ENCODE data around the gene ZNF280D.
"Not testable (repeated sequence)": the region's sequence is repeated elsewhere in the genome, so short reads cannot be mapped to it uniquely, and the experiment has no call there.

Gene ZNF280D, protein sequence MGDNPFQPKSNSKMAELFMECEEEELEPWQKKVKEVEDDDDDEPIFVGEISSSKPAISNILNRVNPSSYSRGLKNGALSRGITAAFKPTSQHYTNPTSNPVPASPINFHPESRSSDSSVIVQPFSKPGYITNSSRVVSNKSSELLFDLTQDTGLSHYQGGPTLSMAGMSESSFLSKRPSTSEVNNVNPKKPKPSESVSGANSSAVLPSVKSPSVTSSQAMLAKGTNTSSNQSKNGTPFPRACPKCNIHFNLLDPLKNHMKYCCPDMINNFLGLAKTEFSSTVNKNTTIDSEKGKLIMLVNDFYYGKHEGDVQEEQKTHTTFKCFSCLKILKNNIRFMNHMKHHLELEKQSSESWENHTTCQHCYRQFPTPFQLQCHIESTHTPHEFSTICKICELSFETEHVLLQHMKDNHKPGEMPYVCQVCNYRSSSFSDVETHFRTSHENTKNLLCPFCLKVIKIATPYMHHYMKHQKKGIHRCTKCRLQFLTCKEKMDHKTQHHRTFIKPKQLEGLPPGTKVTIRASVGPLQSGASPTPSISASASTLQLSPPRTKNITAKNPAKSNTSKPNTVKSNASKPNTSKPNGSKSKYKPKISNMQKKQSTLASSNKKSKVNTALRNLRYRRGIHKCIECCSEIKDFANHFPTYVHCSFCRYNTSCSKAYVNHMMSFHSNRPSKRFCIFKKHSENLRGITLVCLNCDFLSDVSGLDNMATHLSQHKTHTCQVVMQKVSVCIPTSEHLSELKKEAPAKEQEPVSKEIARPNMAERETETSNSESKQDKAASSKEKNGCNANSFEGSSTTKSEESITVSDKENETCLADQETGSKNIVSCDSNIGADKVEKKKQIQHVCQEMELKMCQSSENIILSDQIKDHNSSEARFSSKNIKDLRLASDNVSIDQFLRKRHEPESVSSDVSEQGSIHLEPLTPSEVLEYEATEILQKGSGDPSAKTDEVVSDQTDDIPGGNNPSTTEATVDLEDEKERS

DNA sequence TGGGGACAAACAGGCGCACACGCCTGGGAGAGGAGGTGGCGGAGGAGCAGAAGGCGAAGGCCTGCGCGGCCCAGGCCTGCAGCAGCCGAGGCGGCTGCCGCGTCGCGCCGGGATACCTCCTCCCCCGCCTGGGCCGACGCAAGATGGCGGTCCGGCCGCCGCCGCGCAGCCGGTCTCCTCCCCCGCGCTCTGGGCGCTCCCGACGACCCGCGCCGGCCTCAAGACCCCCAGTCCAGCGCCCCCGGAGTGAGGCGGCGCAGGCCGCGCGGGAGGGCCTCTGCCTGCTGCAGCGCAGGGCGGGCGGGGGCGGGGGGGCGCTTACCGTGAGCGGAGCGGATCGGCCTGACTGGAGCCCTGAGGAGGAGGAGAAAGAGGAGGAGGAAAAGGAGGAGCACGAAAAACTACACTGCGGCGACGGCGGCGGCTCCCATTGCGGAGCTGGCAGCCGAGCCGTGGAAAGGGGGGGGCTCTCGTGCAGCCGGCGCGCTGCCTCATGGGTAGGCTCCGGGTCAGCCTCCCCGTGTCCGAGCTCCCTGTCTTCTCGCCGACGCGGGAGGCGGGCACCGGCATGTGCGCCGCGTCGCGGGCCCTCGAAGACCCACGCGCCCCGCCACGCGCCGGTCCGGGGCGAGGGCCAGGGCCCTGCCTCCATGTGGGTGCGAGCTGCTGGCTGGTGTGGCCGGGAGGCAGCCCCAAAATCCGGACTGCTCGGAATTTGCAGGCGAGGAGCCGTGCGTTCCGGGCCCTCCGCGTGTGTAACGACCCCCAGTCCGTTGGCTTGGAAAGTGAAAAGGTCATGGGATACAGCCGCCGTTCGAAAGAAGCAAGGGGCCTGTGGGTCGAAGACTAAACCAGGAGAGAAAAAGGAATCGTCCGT, at the start of gene ZNF280D:
Gene ZNF280D (minus strand): TSS at position 374 of the 877 bp plus-strand sequence. CDS start 26,400 bp downstream, outside the sequence.
- DNase-seq, result peak; percentile 78 to 89 (median 87)

DNA sequence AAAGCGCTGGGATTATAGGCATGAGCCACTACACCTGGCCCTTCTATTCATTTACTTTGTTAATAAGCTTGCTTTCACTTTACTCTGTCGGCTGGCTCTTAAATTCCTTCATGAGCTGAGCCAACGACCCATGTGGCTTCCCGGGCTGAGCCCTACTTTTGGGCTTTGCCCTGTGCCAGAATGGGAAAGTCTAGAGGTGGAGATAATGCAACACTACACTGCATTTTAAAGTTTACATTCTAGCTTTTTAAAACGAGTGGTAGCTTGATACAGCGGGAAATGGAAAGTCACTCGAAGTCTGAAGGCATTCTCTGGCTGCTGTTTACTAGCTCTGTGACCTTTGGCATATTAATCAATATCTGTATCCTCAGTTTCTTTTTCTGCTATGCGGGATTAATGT, 49.0 kb upstream of the ZNF280D start:
- DNase-seq, result no peak

DNA sequence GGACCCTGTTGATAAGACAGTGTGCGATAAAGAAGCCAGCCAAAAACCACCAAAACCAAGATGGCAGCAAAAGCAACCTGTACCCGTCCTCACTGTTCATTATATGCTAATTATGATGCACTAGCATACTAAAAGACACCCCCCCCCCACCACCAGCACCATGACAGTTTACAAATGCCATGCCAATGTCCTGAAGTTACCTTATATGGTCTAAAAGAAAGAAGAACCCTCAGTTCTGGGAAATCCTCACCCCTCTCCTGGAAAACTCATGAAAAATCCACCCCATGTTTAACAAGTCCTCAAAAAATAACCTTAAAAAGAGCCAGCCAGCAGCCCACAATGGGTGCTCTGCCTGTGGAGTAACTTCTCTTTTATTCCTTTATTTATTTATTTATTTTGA, 48.4 kb upstream of the ZNF280D start:
- DNase-seq, result no peak

DNA sequence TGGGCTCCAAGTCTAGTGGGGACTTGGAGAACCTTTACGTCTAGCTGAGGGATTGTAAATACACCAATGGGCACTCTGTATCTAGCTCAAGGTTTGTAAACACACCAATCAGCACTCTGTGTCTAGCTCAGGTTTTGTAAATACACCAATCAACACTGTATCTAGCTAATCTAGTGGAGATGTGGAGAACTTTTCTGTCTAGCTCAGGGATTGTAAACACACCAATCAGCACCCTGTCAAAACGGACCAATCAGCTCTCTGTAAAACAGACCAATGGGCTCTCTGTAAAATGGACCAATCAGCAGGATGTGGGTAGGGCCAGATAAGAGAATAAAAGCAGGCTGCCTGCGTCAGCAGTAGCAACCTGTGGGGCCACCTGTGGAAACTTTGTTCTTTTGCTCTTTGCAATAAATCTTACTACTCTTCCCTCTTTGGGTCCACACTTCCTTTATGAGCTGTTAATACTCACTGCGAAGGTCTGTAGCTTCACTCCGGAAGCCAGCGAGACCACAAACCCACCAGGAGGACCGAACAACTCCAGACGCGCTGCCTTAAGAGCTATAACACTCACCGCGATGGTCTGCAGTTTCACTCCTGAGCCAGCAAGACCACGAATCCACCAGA, 46.9 kb upstream of the ZNF280D start:
- DNase-seq, result not testable (repeated sequence)

DNA sequence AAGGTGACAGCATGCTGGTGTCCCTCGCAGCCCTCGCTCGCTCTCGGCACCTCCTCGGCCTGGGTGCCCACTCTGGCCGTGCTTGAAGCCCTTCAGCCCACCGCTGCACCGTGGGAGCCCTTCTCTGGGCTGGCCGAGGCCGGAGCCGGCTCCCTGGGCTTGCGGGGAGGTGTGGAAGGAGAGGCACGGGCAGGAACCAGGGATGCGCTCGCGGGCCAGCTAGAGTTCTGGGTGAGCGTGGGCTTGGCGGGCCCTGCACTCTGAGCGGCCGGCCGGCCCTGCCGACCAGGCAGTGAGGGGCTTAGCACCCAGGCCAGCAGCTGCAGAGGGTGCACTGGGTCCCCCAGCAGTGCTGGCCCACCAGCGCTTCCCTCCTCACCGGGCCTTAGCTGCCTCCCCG, 46.1 kb upstream of the ZNF280D start:
- DNase-seq, result not testable (repeated sequence)

DNA sequence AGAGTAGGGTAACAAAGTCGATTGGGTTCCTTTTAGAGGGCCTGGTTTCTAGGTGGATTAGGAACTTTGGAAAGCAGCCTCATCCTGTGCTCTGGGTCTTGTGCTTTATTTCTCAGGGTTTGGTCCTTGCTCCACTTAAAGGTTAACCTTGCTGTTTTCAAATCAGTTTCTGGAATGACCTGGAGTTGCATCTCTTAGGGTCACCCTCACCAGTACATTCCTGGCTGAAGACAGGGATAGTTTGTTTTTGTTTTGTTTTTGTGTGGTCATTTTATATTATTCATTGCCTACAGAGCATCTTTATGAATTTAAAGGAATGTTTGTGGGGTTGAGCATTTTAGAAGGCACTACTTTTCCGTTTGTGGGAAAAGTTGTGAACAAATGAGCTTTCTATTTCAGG, 45.5 kb upstream of the ZNF280D start:
- no peak for DNase-seq

DNA sequence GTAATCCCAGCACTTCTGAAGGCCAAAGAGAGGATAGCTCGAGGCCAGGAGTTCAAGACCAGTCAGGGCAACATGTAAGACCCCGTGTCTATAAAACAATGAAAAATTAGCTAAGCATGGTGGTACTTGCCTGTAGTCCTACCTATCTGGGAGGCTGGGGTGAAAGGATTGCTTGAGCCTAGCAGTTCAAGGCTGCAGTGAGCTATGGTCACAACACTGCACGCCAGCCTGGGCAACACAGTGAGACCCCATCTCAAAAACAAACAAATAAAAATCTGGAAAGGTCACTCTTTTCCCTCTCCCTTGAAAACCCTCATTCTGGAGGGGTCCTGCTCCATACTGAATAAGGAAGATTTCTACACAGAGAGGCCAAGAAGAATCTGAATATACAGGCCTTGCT, 43.5 kb upstream of the ZNF280D start:
- DNase-seq, result no peak

DNA sequence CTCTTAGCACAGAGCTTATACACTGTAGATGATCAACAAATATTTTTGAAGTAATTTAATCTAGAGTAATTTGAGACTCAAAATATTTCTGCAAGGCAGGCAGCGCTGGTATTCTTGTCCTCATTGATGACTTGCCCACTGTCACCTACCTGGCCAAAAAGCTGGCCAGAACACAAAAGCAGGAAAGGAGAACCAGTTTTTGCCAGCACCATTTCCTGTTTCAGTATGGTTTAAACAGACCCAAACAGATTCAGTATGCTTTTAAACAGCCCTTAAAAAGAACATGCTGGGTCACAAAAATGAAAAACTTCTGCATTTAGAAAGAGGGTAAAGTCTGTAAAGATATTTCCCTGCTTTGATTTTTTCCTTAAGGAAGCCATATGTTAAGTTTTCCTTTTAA, 42.3 kb upstream of the ZNF280D start:
- no peak for DNase-seq

DNA sequence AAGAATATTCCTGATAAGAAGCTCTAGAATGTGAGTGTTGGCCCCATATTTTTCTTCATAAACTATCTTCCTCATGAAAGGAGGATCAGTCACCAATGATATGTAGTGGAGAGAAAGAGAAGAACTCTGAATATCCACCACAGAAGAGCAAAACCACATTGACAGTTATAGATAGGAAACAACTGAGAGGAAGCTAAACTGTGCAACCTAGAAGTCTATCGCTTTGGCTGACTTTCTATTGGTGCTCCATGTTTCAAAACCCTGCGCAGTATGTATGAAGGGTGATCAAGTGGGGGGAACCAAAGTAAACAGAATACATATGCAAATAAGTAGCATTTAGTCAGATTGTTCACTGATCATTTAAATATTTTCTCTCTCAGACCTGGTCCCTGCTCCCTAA, 41.0 kb upstream of the ZNF280D start:
- no peak for DNase-seq

DNA sequence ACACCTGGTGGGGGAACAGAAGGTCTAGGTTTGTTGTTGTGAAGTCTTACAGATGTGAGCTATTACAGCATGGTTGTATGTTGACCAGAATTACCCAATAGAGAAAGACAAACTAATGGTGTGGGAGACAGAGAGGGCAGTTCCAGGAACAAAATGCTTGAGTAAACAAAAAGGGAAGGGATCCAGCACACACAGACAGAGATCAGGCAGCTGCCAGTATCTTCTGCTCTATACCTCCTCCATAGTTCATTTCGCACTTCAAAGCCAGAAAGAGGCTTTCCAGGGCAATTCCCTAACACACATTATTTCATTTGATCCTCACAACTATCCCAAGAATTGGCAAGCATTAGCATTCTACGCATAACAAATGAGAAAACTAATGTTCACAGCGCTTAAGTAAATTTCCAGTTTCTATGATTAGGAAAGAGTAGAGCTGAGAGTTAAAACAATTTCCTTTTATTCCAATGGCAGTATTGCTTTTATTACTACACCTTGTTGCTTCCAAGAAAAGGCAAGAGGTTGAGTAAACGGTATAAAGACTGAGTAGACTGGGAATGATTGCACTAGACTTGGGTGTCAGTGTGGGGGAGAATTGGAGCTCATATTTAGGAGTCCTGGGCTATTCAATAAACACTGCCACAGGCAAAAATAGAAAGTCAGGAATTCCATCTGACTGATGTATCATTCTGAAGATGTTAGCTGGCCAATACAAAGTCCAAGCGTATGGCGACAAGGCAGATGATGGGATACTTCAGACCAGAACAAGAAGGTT, 39.7 kb upstream of the ZNF280D start:
- peak; percentile 28 to 47 (median 45) for DNase-seq

DNA sequence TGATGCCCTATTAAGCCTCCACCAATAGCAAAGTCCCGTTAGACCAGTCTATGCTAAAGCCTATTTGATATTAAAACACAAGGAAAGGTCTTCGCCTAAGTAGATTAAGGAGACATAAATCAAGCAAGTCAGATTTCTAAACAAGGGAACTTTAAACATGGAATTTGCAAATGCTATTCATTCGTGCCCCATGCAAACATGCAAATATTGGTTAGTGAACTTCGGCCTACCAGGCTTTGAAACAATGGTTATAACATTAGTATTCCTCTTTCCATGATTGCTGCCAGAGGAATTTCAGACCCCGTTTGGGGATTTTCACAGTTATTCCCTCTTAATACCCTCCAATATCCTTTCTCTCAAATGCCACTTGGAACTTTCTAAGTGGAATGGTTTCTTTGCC, 36.9 kb upstream of the ZNF280D start:
- no peak for DNase-seq

DNA sequence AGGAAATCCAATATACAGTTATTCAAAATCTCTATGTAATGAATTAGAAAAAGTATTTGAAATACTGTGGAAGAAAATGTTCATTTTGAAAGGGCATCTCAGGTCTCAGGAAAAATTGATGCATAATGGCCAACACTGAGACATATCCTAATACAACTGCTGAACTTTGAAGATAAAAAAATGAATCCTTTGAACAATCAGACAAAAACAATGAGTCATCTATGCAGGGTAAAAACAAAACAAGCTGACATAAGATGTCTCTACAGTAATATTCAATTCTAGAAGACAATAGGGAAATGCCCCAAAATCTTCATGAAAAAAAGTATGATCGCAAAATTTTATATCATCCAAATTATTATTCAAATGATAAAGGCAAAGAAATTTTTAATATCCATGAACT, 34.0 kb upstream of the ZNF280D start:
- DNase-seq, result peak in 2 of 3 donors; percentile 41 to 44

DNA sequence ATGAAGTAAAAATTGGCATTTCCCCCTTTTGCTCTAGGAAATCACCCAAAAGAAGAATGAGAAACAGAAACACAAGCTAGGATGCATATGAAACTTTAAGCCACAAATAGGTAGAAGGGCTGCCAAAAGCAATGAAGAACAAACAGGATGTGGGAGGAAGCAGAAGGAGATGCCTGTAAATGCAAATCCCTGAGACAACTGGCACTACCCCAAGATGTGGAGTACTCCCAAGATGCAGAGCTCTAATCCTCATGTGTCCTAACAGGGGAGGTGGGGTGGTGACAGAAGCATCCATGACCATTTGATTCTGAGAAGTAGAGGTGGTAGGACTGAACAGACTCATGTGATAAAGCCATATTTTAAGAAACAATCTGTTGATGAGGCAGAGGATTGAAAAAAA, 31.9 kb upstream of the ZNF280D start:
- DNase-seq, result no peak

DNA sequence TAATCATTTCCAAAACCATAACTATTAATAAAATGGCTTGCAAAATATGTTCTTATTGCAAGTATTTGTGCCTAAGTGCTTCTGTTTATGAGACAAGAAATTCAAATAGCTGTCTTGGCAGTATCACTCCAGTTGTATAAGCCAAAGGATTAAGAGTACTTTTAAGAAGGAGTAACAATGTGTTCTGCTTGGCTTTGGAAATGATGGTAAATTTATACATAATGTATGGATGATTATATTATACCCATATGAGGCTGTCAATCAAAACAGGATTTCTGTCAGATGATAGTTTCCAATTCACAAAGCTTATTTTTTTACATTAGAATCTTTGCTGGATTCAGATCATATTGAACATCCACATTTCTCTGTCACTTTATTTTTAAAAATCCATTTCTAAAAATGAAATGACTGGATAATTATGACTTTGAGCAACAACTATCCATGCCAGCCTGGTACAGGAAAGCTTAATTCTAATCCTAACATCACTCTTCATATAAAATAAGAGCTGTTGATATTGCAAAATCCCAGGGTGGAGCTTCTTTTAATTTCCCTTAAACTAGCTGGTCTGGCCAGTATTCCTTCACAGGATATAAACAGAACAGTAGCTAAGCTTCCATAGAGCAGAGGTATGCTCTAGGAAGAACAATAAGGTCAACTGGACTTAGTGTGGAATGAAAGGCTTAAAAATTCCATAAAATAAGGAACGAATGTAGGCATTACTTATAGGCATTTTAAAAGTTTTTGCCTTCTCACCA, 30.0 kb upstream of the ZNF280D start:
- no peak for DNase-seq

DNA sequence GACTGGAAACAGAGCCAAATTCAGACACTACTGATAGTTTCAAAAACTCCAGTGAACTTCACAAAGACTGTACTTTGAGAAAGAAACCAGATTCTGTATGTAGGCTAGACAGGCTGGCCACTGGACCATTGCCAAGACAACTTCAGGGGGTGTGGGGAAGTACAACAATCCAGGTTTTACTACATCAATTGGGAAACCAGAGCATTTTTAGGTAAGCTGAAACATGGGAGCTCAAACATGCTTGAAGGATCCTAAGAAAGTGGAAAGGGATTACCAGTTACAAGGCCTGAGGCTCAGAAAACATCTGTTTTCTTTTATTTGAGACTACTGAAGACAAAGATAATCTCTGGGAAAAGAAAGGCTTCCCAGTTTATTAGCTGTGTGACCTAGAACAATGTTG, 26.9 kb upstream of the ZNF280D start:
- DNase-seq, result no peak

DNA sequence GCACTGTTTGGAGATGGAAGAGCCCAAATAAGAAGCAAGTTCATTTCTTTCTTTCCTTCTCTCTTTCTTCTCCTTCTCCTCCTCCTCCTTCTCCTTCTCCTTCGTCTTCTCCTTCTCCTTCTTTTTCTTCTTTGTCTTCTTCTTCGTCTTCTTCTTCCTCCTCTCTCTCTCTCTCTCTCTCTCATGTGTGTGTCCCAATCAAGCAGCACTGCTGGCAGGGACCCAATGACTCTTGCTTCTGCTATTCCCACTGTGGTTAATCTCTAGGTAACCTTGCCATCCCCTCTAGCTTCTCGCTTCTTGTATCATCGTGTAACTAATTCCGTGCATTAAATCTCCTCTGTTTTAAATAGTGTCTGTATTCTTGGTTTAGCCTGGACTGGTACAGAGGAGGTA, 26.1 kb upstream of the ZNF280D start:
- no peak for DNase-seq

DNA sequence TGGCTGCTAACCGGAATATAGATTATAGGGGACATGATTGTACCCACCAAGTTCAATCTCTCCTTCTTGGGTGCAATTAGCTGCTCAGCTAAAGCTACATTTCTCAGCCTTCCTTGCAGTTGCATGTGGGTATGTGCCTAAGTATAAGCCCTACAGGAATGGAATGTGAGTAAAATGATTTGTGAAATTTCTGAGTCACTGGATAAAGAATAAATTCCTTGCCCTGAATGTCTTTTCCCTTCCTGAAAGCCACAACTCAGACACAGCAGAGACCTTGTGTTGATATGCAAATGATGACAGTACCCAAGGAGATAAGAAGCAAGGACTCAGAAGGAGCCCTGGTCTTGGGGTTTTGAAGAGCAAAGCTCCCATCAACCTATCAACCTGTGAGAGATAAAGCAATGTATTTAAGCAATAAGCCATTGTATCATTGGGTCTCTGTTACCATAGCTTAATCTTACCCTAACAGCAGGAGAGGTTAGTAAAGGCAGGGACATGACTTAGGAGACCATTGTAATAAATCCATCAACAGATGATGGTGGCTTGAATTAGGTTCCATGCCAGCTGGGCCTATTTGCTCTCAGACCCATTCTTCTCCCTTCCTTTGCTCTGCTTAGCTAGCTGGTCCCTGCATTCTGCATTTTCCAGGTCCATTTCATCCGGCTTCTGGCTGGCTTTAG, 25.6 kb upstream of the ZNF280D start:
- DNase-seq, result no peak

DNA sequence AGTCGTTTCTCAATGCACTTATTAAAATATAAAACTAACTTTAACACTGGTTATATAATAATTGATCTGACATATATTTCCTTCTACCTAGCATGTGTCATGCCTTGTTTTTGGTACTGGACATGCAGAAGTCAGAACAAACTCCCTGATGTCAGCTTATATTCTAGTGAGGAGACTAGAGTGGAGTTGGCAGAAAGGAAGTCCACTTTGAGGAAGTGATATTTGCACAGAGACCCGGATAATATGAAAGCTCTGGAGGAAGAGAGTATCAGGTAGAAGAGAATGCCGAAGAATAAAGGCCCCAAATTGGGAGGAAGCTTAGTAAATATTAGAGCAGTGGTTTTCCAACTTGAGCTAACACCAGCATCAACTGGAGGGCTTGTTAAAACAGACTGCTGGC, 24.6 kb upstream of the ZNF280D start:
- peak; percentile 20 to 55 (median 38) for DNase-seq

DNA sequence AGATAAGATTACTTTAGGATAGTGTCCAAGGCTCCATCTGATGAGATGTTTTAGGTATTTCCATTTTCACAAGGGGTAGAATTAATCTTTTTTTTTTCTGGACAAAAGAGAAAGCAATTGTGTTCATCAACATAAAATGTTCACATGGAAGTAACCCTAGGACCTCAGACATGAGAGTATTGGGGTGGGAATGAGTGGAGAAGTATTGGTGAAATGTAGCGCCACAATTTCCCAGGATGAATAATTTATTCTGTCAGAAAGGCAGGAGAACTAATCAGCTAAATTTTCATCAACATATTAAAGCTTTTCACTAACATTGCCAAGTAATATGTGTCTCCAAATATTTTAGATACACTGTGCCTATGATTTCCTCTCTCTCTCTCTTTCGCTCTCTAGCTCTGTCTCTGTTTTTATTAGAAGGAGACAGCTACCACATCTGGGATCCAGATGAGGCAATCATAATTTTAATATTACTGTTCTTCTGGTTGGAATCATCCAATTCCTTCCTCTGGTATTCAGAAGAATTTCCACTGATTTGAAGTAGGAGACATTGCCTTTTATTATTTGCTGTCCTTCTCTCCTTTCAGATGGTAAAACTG, 21.6 kb upstream of the ZNF280D start:
- no peak for DNase-seq

DNA sequence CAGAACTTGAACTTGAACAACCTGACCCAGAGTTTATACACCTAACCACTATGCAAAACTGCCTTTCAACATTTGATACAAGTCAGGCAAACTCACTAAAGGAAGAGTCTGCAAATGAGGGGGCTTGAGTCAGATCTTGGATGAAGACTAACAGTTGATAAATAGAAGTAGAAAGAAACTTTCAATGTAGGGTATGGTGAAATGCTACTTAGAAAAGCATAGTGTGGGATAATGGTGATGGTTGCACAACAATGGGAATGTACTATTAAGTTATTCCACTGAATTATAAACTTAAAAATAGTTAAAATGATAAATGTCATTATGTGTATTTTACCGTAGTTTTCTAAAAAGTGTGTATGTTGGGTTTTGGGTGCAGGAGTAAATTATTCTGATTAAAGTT, 19.7 kb upstream of the ZNF280D start:
- no peak for DNase-seq
